K562 (cell line): ENCODE data around the gene TDRD9.

Experiments
- GABPB2 ChIP-seq: fragments of 250-450 bp; sonication (Bioruptor Pico); conservative IDR thresholded peaks from 2 replicates; pipeline ENCODE4 v1.5.1; 2021; ENCODE audit warnings: mild to moderate bottlenecking
- KAT8 ChIP-seq: fragments of 450-650 bp; IDR thresholded peaks from 2 replicates; pipeline ENCODE4 v1.6.1; 2016; ENCODE audit warnings: low read depth, mild to moderate bottlenecking
- TF ChIP-seq, protein P1 (sequence below): fragments of 250-450 bp; sonication (Bioruptor Pico); IDR thresholded peaks from 2 replicates; pipeline ENCODE4 v1.5.1; 2021; ENCODE audit warnings: mild to moderate bottlenecking
- TF ChIP-seq, protein P2 (sequence below): fragments of 250-450 bp; sonication (Bioruptor Pico); IDR thresholded peaks from 2 replicates; pipeline ENCODE4 v1.5.0; 2021

DNA sequence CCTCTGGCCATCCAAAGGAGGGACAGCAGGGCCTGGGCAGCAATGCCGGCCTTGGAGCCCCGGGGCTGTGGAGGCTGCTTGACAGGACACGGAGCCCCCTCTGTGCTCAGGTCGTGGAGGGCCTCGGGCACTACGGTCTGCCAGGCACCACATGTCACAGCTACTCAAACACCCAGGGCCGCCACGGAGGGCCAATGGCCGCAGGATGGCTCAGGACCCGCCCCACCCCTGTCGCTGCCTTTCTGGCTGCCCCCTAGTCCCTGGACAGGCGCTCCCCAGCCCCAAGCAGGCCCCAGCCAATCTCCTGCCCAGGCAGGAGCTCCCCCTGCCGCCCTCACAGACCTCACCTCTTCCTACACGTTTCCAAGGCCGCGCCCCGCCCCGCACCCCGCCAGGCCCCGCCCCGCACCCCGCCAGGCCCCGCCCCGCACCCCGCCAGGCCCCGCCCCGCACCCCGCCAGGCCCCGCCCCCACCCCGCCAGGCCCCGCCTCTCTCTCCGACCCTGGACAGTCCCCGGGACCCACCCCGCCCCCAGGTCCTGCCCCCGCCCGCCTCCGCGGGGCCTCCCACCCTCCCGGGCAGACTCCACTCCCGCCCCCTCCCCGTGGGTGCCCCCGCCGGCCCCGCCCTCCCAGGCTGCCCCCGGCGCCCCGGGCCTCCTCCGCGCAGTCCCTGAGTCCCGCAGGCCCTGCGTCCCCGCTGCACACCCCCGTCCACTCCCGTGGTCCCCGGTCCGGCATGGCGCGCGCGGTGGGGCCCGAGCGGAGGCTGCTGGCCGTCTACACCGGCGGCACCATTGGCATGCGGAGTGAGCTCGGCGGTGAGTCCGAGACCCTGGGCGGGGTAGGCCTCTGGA, 157.0 kb downstream of the TDRD9 start, which contains the start of gene ASPG:
- TF ChIP-seq GABPB2 (CRISPR knock-in tag): no peak
- TF ChIP-seq, protein P1, sequence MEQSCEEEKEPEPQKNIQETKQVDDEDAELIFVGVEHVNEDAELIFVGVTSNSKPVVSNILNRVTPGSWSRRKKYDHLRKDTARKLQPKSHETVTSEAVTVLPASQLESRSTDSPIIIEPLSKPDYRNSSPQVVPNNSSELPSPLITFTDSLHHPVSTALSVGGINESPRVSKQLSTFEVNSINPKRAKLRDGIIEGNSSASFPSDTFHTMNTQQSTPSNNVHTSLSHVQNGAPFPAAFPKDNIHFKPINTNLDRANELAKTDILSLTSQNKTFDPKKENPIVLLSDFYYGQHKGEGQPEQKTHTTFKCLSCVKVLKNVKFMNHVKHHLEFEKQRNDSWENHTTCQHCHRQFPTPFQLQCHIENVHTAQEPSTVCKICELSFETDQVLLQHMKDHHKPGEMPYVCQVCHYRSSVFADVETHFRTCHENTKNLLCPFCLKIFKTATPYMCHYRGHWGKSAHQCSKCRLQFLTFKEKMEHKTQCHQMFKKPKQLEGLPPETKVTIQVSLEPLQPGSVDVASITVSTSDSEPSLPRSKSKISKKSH (CRISPR knock-in tag): no peak
- TF ChIP-seq KAT8: no peak
- TF ChIP-seq, protein P2, sequence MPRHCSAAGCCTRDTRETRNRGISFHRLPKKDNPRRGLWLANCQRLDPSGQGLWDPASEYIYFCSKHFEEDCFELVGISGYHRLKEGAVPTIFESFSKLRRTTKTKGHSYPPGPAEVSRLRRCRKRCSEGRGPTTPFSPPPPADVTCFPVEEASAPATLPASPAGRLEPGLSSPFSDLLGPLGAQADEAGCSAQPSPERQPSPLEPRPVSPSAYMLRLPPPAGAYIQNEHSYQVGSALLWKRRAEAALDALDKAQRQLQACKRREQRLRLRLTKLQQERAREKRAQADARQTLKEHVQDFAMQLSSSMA (CRISPR knock-in tag): no peak
